ENCODE results near the gene OR51D1.

GRCh38 chr11:4664183-4664582, 26.9 kb downstream of the OR51D1 start:
- TF ChIP-seq CTCF (IDR thresholded peaks at IDR 0.05; ENCODE audit: low read depth, low read length, missing input control) (no peak), GABPA (IDR thresholded peaks at IDR 0.05 in 1 of 2, conservative IDR thresholded peaks at IDR 0.05 in 1 of 2) (no peak), RXRA (IDR thresholded peaks at IDR 0.05) (no peak), SP1 (IDR thresholded peaks at IDR 0.05) (no peak), EGR1 (IDR thresholded peaks at IDR 0.05; ENCODE audit: low read depth in 2 of 2) (no peak), YY1 (IDR thresholded peaks at IDR 0.05) (no peak), RAD21 (IDR thresholded peaks at IDR 0.05) (no peak), ZBTB33 (IDR thresholded peaks at IDR 0.05) (no peak)
- TF ChIP-seq, protein P1, sequence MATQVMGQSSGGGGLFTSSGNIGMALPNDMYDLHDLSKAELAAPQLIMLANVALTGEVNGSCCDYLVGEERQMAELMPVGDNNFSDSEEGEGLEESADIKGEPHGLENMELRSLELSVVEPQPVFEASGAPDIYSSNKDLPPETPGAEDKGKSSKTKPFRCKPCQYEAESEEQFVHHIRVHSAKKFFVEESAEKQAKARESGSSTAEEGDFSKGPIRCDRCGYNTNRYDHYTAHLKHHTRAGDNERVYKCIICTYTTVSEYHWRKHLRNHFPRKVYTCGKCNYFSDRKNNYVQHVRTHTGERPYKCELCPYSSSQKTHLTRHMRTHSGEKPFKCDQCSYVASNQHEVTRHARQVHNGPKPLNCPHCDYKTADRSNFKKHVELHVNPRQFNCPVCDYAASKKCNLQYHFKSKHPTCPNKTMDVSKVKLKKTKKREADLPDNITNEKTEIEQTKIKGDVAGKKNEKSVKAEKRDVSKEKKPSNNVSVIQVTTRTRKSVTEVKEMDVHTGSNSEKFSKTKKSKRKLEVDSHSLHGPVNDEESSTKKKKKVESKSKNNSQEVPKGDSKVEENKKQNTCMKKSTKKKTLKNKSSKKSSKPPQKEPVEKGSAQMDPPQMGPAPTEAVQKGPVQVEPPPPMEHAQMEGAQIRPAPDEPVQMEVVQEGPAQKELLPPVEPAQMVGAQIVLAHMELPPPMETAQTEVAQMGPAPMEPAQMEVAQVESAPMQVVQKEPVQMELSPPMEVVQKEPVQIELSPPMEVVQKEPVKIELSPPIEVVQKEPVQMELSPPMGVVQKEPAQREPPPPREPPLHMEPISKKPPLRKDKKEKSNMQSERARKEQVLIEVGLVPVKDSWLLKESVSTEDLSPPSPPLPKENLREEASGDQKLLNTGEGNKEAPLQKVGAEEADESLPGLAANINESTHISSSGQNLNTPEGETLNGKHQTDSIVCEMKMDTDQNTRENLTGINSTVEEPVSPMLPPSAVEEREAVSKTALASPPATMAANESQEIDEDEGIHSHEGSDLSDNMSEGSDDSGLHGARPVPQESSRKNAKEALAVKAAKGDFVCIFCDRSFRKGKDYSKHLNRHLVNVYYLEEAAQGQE (IDR thresholded peaks at IDR 0.05) = no peak
- TF ChIP-seq, protein P2, sequence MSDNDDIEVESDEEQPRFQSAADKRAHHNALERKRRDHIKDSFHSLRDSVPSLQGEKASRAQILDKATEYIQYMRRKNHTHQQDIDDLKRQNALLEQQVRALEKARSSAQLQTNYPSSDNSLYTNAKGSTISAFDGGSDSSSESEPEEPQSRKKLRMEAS (IDR thresholded peaks at IDR 0.05) = no peak
